ENCODE data around the gene GPR139.

GRCh38 chr16:20072146-20072873, 1.4 kb downstream of the GPR139 start:
- TF ChIP-seq EZH2phosphoT487 (IDR thresholded peaks at IDR 0.05; ENCODE audit: borderline replicate concordance, low read length) (no peak), CTCF (IDR thresholded peaks at IDR 0.05; ENCODE audit: low read depth, low read length, poor library complexity, severe bottlenecking) (no peak)
